Stimulated activated naive B cell treated with anti-CD40 and anti-IgM and Interleukin-4, amounts not matched to agents 10 μg/mL and 1 μg/mL and 100 μg/mL, for 72 hours (primary cell): ENCODE data around the gene RWDD4.

ENCODE experiments used
- ATAC-seq, 2 donors: fragments of 150-1000 bp; cut with Tn5 transposase; replicated peaks; 2 replicates each; pipeline ENCODE4 v1.10.0; 2021; ENCODE audit warnings: moderate library complexity in 1 of 2
- DNase-seq: peaks from one replicate; pipeline ENCODE4 v3.0.0; 2021
- H3K27ac Mint-ChIP-seq: one replicate; pipeline ENCODE4 v1.8.0; 2022; ENCODE audit warnings: mild to moderate bottlenecking, mixed read lengths
- H3K27me3 Mint-ChIP-seq, 2 donors: one replicate each; pipeline ENCODE4 v1.8.0; 2022; ENCODE audit warnings: mixed read lengths in 2 of 2
- H3K36me3 Mint-ChIP-seq, 2 donors: one replicate each; pipeline ENCODE4 v1.8.0; 2022; ENCODE audit warnings: mixed read lengths in 2 of 2, mild to moderate bottlenecking in 1 of 2
- H3K4me1 Mint-ChIP-seq, 2 donors: one replicate each; pipeline ENCODE4 v1.8.0; 2022; ENCODE audit warnings: mixed read lengths in 2 of 2, mild to moderate bottlenecking in 1 of 2
- H3K4me3 Mint-ChIP-seq, 2 donors: one replicate each; pipeline ENCODE4 v1.8.0; 2022; ENCODE audit warnings: mild to moderate bottlenecking in 2 of 2, mixed read lengths in 2 of 2, moderate library complexity in 1 of 2
- H3K9me3 Mint-ChIP-seq, 2 donors: one replicate each; pipeline ENCODE4 v1.8.0; 2022; ENCODE audit warnings: mixed read lengths in 2 of 2, mild to moderate bottlenecking in 1 of 2

Gene RWDD4

GRCh38 chr4:183659029-183659871 lies at the start of gene RWDD4, which contains the start of gene TRAPPC11:
TSS of gene RWDD4 (minus strand) at chr4:183659185. CDS start at chr4:183658952, 233 bp downstream.
TSS of gene TRAPPC11 (plus strand) at chr4:183659293. CDS start at chr4:183663868, 4,575 bp downstream.
- peak; percentile 99 for ATAC-seq
- H3K27me3 Mint-ChIP-seq, result no peaks in the 10 kb centered on the region
- no peaks in the 10 kb centered on the region for H3K9me3 Mint-ChIP-seq
- H3K4me3 Mint-ChIP-seq, result peak within 1 kb of the TSS; percentile 86 to 98
- H3K4me1 Mint-ChIP-seq, result peaks cover 19 to 38% of the 10 kb centered on the region in 2 donors
- DNase-seq, result peak; percentile 96
- peak within 1 kb of the TSS; percentile 96 for H3K27ac Mint-ChIP-seq
- H3K36me3 Mint-ChIP-seq, result peaks cover 5 to 15% of the 10 kb centered on the region in 2 donors

GRCh38 chr4:183702492-183702891 lies 43.5 kb upstream of the RWDD4 start:
- Mint-ChIP-seq H3K36me3 (peaks cover 40 to 57% of the 10 kb centered on the region in 2 donors), H3K27me3 (no peaks in the 10 kb centered on the region), H3K4me3 (no peak overlapping the region), H3K27ac (no peak overlapping the region), H3K9me3 (no peaks in the 10 kb centered on the region), H3K4me1 (no peaks in the 10 kb centered on the region)
- no peak for ATAC-seq
- DNase-seq, result no peak

- H3K27ac Mint-ChIP-seq, result no peak overlapping the region
- H3K36me3 Mint-ChIP-seq, result peaks cover 34 to 64% of the 10 kb centered on the region in 2 donors
- H3K4me3 Mint-ChIP-seq, result no peak overlapping the region
- no peaks in the 10 kb centered on the region for H3K4me1 Mint-ChIP-seq
- DNase-seq (no peak), ATAC-seq (no peak)
- no peaks in the 10 kb centered on the region for H3K27me3 Mint-ChIP-seq
- H3K9me3 Mint-ChIP-seq, result no peaks in the 10 kb centered on the region
These were observed 41.4 kb upstream of the RWDD4 start for GRCh38 chr4:183700407-183700806.

GRCh38 chr4:183698909-183699308 lies 39.9 kb upstream of the RWDD4 start:
- ATAC-seq (no peak), DNase-seq (no peak)
- no peaks in the 10 kb centered on the region for H3K4me1 Mint-ChIP-seq

GRCh38 chr4:183691897-183692296 lies 32.9 kb upstream of the RWDD4 start:
- H3K36me3 Mint-ChIP-seq, result peaks cover 32 to 55% of the 10 kb centered on the region in 2 donors
- no peak for ATAC-seq
- H3K27ac Mint-ChIP-seq, result no peak overlapping the region
- no peaks in the 10 kb centered on the region for H3K27me3 Mint-ChIP-seq
- DNase-seq, result no peak
- H3K9me3 Mint-ChIP-seq, result no peaks in the 10 kb centered on the region
- H3K4me3 Mint-ChIP-seq, result no peak overlapping the region
- peaks cover 0 to 3% of the 10 kb centered on the region in 2 donors for H3K4me1 Mint-ChIP-seq

More at GRCh38 chr4:183698909-183699308, 39.9 kb upstream of the RWDD4 start:
- Mint-ChIP-seq H3K27ac (no peak overlapping the region), H3K9me3 (no peaks in the 10 kb centered on the region), H3K4me3 (no peak overlapping the region), H3K27me3 (no peaks in the 10 kb centered on the region), H3K36me3 (peaks cover 32 to 62% of the 10 kb centered on the region in 2 donors)

GRCh38 chr4:183691006-183691405 lies 32.0 kb upstream of the RWDD4 start:
- H3K27me3 Mint-ChIP-seq, result no peaks in the 10 kb centered on the region
- no peak overlapping the region for H3K27ac Mint-ChIP-seq
- no peak overlapping the region for H3K4me3 Mint-ChIP-seq
- peaks cover 0 to 3% of the 10 kb centered on the region in 2 donors for H3K4me1 Mint-ChIP-seq
- H3K9me3 Mint-ChIP-seq, result no peaks in the 10 kb centered on the region
- peaks cover 36 to 55% of the 10 kb centered on the region in 2 donors for H3K36me3 Mint-ChIP-seq
- ATAC-seq, result no peak
- no peak for DNase-seq

DNA sequence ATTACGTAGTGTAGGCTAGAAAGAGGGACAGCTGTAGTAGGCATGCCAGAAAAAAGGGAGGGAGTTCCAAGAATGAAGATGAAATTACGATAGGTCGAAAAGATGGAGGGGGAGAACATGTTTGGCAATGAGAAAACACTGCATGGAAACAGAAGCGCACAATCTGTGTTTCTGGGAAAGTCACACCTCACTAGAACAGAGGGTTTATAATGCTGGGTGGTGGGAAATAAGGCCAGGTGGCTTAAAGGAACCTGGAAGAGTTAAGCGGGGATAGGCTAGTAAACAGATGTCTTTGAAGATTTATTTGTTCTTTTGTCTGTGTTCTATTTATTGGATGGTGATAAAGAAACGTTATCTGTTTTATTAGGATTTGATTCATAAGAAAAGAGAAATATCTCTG lies 29.2 kb upstream of the RWDD4 start:
- no peak for ATAC-seq
- H3K4me3 Mint-ChIP-seq, result no peak overlapping the region
- DNase-seq, result no peak
- peaks cover 35 to 54% of the 10 kb centered on the region in 2 donors for H3K36me3 Mint-ChIP-seq
- H3K27me3 Mint-ChIP-seq, result no peaks in the 10 kb centered on the region
- H3K4me1 Mint-ChIP-seq, result peaks cover 0 to 3% of the 10 kb centered on the region in 2 donors
- H3K9me3 Mint-ChIP-seq, result no peaks in the 10 kb centered on the region
- H3K27ac Mint-ChIP-seq, result no peak overlapping the region

- H3K27me3 Mint-ChIP-seq, result no peaks in the 10 kb centered on the region
- no peaks in the 10 kb centered on the region for H3K9me3 Mint-ChIP-seq
- DNase-seq, result no peak
- H3K36me3 Mint-ChIP-seq, result peaks cover 40 to 46% of the 10 kb centered on the region in 2 donors
- ATAC-seq, result no peak
- no peak overlapping the region for H3K4me3 Mint-ChIP-seq
- H3K4me1 Mint-ChIP-seq, result peaks cover 0 to 3% of the 10 kb centered on the region in 2 donors
- H3K27ac Mint-ChIP-seq, result no peak overlapping the region
These were observed 27.5 kb upstream of the RWDD4 start for GRCh38 chr4:183686461-183686860.

GRCh38 chr4:183681119-183681518 lies 22.1 kb upstream of the RWDD4 start:
- ATAC-seq (no peak), DNase-seq (no peak)
- no peaks in the 10 kb centered on the region for H3K9me3 Mint-ChIP-seq
- H3K4me3 Mint-ChIP-seq, result no peak overlapping the region
- H3K36me3 Mint-ChIP-seq, result peaks cover 24 to 26% of the 10 kb centered on the region in 2 donors
- no peaks in the 10 kb centered on the region for H3K27me3 Mint-ChIP-seq
- H3K4me1 Mint-ChIP-seq, result peaks cover 0 to 2% of the 10 kb centered on the region in 2 donors
- H3K27ac Mint-ChIP-seq, result no peak overlapping the region

DNA sequence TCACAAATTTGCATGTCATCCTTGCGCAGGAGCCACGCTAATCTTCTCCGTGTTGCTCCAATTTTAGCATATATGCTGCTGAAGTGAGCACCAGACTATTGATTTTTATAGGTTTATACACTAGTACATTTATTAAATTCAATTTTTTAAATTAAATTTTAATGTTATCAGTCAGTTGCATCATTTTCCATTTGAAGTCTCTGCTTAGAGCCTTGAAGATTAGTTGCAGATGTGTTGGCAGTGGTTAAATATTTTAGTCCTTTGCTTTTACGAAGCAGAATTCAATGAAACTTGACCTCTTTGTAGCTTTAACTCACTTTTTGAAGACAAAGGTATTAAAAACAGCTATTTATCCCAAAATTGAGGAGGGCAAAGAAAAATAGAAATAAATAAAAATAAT lies 16.6 kb upstream of the RWDD4 start:
- DNase-seq (no peak), ATAC-seq (no peak)
- Mint-ChIP-seq H3K4me3 (no peak overlapping the region), H3K36me3 (peaks cover 12 to 23% of the 10 kb centered on the region in 2 donors), H3K9me3 (no peaks in the 10 kb centered on the region), H3K27me3 (no peaks in the 10 kb centered on the region), H3K4me1 (peaks cover 0 to 2% of the 10 kb centered on the region in 2 donors), H3K27ac (no peak overlapping the region)

- no peak overlapping the region for H3K4me3 Mint-ChIP-seq
These were observed 15.2 kb upstream of the RWDD4 start for GRCh38 chr4:183674153-183674552.

GRCh38 chr4:183670960-183671555 lies 12.1 kb upstream of the RWDD4 start:
- H3K36me3 Mint-ChIP-seq, result peaks cover 7 to 19% of the 10 kb centered on the region in 2 donors

More at GRCh38 chr4:183674153-183674552, 15.2 kb upstream of the RWDD4 start:
- Mint-ChIP-seq H3K9me3 (no peaks in the 10 kb centered on the region), H3K4me1 (peaks cover 0 to 2% of the 10 kb centered on the region in 2 donors), H3K27me3 (no peaks in the 10 kb centered on the region), H3K36me3 (peaks cover 13 to 27% of the 10 kb centered on the region in 2 donors), H3K27ac (no peak overlapping the region)
- DNase-seq (no peak), ATAC-seq (no peak)

DNA sequence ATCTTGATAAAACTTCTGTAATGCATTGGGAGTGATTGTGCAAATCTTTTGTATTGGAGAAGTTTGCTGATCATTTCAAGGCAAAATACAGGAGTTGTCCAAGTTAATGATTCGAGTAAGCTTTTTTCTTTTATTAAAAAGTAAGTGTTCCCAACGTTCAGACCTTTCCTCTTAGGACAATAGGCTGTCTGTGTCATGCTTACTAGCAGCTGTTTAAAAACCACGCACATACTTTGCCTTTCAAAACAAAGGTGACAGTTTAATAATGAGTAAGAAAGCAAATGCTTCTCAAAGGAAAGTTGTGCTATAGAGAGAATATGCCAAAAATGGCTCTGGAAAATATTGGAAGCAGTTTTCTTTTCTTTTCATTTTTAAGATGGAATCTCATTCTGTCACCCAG lies 11.3 kb upstream of the RWDD4 start:
- Mint-ChIP-seq H3K27me3 (no peaks in the 10 kb centered on the region), H3K4me1 (peaks cover 0 to 2% of the 10 kb centered on the region in 2 donors), H3K36me3 (peaks cover 11 to 23% of the 10 kb centered on the region in 2 donors), H3K4me3 (no peak overlapping the region), H3K9me3 (no peaks in the 10 kb centered on the region), H3K27ac (no peak overlapping the region)
- ATAC-seq (no peak), DNase-seq (no peak)

More at GRCh38 chr4:183670960-183671555, 12.1 kb upstream of the RWDD4 start:
- no peaks in the 10 kb centered on the region for H3K9me3 Mint-ChIP-seq
- ATAC-seq, result no peak
- no peak for DNase-seq
- no peaks in the 10 kb centered on the region for H3K4me1 Mint-ChIP-seq
- no peaks in the 10 kb centered on the region for H3K27me3 Mint-ChIP-seq
- H3K27ac Mint-ChIP-seq, result no peak overlapping the region
- H3K4me3 Mint-ChIP-seq, result no peak overlapping the region

GRCh38 chr4:183666088-183666487 lies 7.1 kb upstream of the RWDD4 start:
- peaks cover 6 to 10% of the 10 kb centered on the region in 2 donors for H3K4me1 Mint-ChIP-seq
- H3K4me3 Mint-ChIP-seq, result no peak overlapping the region
- DNase-seq (no peak), ATAC-seq (no peak)
- peaks cover 13 to 17% of the 10 kb centered on the region in 2 donors for H3K36me3 Mint-ChIP-seq
- H3K27me3 Mint-ChIP-seq, result no peaks in the 10 kb centered on the region
- no peaks in the 10 kb centered on the region for H3K9me3 Mint-ChIP-seq
- no peak overlapping the region for H3K27ac Mint-ChIP-seq
